OCI-LY1 (cell line): ENCODE data around the gene ENTPD2.

Experiments
- H2AFZ ChIP-seq: fragments of 200-600 bp; sonication (generic), shearing (Covaris generic); 2 replicates; pipeline ENCODE4 v1.6.0; 2014; ENCODE audit warnings: antibody characterized with exemption, mild to moderate bottlenecking, low read length
- H3F3A ChIP-seq: fragments of 200-600 bp; sonication (generic), shearing (Covaris generic); 2 replicates; pipeline ENCODE4 v1.6.0; 2014; ENCODE audit warnings: mild to moderate bottlenecking, antibody characterized with exemption, low read length, moderate library complexity; ENCODE audit not compliant: insufficient read depth
- H3K27ac ChIP-seq: fragments of 200-600 bp; sonication (generic); 2 replicates; pipeline ENCODE4 v1.5.1; 2014; ENCODE audit warnings: low read length, mixed run types, mild to moderate bottlenecking, low read depth; ENCODE audit not compliant: poor library complexity, severe bottlenecking
- H3K27me3 ChIP-seq: fragments of 200-600 bp; sonication (generic); 2 replicates; pipeline ENCODE4 v1.6.0; 2014; ENCODE audit warnings: antibody characterized with exemption, mild to moderate bottlenecking, low read length, moderate library complexity; ENCODE audit not compliant: insufficient read depth
- H3K36me3 ChIP-seq: fragments of 200-600 bp; sonication (generic); 2 replicates; pipeline ENCODE4 v1.6.1; 2014; ENCODE audit warnings: mild to moderate bottlenecking, antibody characterized with exemption, low read length, moderate library complexity, mixed read lengths; ENCODE audit not compliant: insufficient read depth
- H3K4me1 ChIP-seq: fragments of 200-600 bp; sonication (generic); 2 replicates; pipeline ENCODE4 v1.5.1; 2014; ENCODE audit warnings: mild to moderate bottlenecking, low read length, moderate library complexity; ENCODE audit not compliant: insufficient read depth, severe bottlenecking
- H3K4me2 ChIP-seq: fragments of 200-600 bp; sonication (generic), shearing (Covaris generic); 2 replicates; pipeline ENCODE4 v1.6.1; 2014; ENCODE audit warnings: low read length
- H3K4me3 ChIP-seq: fragments of 200-600 bp; sonication (generic); 2 replicates; pipeline ENCODE4 v1.5.1; 2014; ENCODE audit warnings: low read length, low read depth, mild to moderate bottlenecking, mixed read lengths; ENCODE audit not compliant: poor library complexity, severe bottlenecking
- H3K79me2 ChIP-seq: fragments of 200-600 bp; shearing (Covaris generic); 2 replicates; pipeline ENCODE4 v1.6.1; 2016; ENCODE audit warnings: mixed run types, low read length, mixed read lengths; ENCODE audit not compliant: insufficient read depth
- H3K9ac ChIP-seq: fragments of 200-600 bp; sonication (generic), shearing (Covaris generic); 2 replicates; pipeline ENCODE4 v1.6.1; 2014; ENCODE audit warnings: mild to moderate bottlenecking, low read length, mixed read lengths
- H3K9me2 ChIP-seq: fragments of 200-600 bp; sonication (generic), shearing (Covaris generic); 2 replicates; pipeline ENCODE4 v1.6.1; 2014; ENCODE audit warnings: low read depth, mild to moderate bottlenecking, low read length, mixed read lengths
- H3K9me3 ChIP-seq: fragments of 200-600 bp; shearing (Covaris generic); 2 replicates; pipeline ENCODE4 v1.6.1; 2014; ENCODE audit warnings: low read length, mixed read lengths
- H4K20me1 ChIP-seq: fragments of 200-600 bp; sonication (generic), shearing (Covaris generic); 2 replicates; pipeline ENCODE4 v1.6.0; 2016; ENCODE audit warnings: mild to moderate bottlenecking, low read length; ENCODE audit not compliant: insufficient read depth
- CTCF ChIP-seq: fragments of 200-600 bp; sonication (generic), shearing (Covaris generic); IDR thresholded peaks from 2 replicates; pipeline ENCODE4 v1.5.1; 2017; ENCODE audit warnings: mild to moderate bottlenecking, antibody characterized with exemption, low read length, moderate library complexity, mixed read lengths
- EZH2 ChIP-seq: fragments of 200-600 bp; sonication (generic), shearing (Covaris generic); IDR thresholded peaks from 2 replicates; pipeline ENCODE4 v1.8.0; 2017; ENCODE audit warnings: borderline replicate concordance, mixed run types, mild to moderate bottlenecking, antibody characterized with exemption, low read length, moderate library complexity, mixed read lengths

Gene ENTPD2

GRCh38 chr9:137046088-137046787, 7.6 kb downstream of the ENTPD2 start, which contains the start of gene NPDC1:
TSS of gene NPDC1 (minus strand) at chr9:137046177. CDS start at chr9:137045989, 188 bp downstream.
- Histone ChIP-seq H3K4me2 (peak within 1 kb of the TSS; percentile 41; the same call in 1 of the 2 replicates), H3K9me3 (no peaks in the 10 kb centered on the region), H3K4me1 (peaks cover 7% of the 10 kb centered on the region), H3K9ac (no peak within 1 kb of the TSS), H3K9me2 (no peaks in the 10 kb centered on the region), H4K20me1 (no peaks in the 10 kb centered on the region), H3K36me3 (no peaks in the 10 kb centered on the region), H3K27ac (no peak within 1 kb of the TSS), H3K27me3 (peaks cover 13% of the 10 kb centered on the region; the same call in 1 of the 2 replicates), H3F3A (no peaks in the 10 kb centered on the region), H2AFZ (no peak within 1 kb of the TSS), H3K79me2 (no peaks in the 10 kb centered on the region), H3K4me3 (peak within 1 kb of the TSS; percentile 38)
- no peak for TF ChIP-seq EZH2
- peak; percentile 81 for TF ChIP-seq CTCF

GRCh38 chr9:137045294-137046087, 8.4 kb downstream of the ENTPD2 start:
- Histone ChIP-seq H3K4me3 (peak overlapping the region; percentile 38), H2AFZ (no peak overlapping the region)

More at GRCh38 chr9:137045294-137046087, 8.4 kb downstream of the ENTPD2 start:
- no peaks in the 10 kb centered on the region for H4K20me1 ChIP-seq
- H3K9me3 ChIP-seq: no peaks in the 10 kb centered on the region
- no peaks in the 10 kb centered on the region for H3F3A ChIP-seq
- no peaks in the 10 kb centered on the region for H3K79me2 ChIP-seq
- no peaks in the 10 kb centered on the region for H3K36me3 ChIP-seq
- peaks cover 7% of the 10 kb centered on the region for H3K4me1 ChIP-seq
- TF ChIP-seq CTCF (no peak), EZH2 (no peak)
- H3K4me2 ChIP-seq: peak overlapping the region; percentile 41; the same call in 1 of the 2 replicates
- H3K27ac ChIP-seq: no peak overlapping the region
- no peaks in the 10 kb centered on the region for H3K9me2 ChIP-seq
- no peak overlapping the region for H3K9ac ChIP-seq
- peaks cover 20% of the 10 kb centered on the region; the same call in 1 of the 2 replicates for H3K27me3 ChIP-seq
